Measurements from ENCODE around the gene DEPDC1B.
"Not testable (repeated sequence)": the region's sequence is repeated elsewhere in the genome, so short reads cannot be mapped to it uniquely, and the experiment has no call there.

Gene DEPDC1B

GRCh38 chr5:60724126-60724525 lies 24.2 kb upstream of the DEPDC1B start:
- no peak for DNase-seq (ENCODE audit: insufficient read length, low spot score)
- no peak for FAIRE-seq
- no peak for TF ChIP-seq PAX5 (IDR thresholded peaks at IDR 0.05; ENCODE audit: insufficient read depth, low read length, severe bottlenecking)

- FAIRE-seq (no peak), DNase-seq (ENCODE audit: insufficient read length, low spot score) (no peak)
- TF ChIP-seq POLR2A (IDR thresholded peaks at IDR 0.05; ENCODE audit: low read depth, low read length) (no peak), POU2F2 (IDR thresholded peaks at IDR 0.05; ENCODE audit: low read depth, low read length) (no peak), POLR2AphosphoS5 (IDR thresholded peaks at IDR 0.05; ENCODE audit: low read depth, low read length) (no peak), PAX5 (IDR thresholded peaks at IDR 0.05; ENCODE audit: insufficient read depth, low read length, severe bottlenecking) (no peak), TAF1 (IDR thresholded peaks at IDR 0.05; ENCODE audit: low read depth, low read length) (no peak), SPI1 (IDR thresholded peaks at IDR 0.05; ENCODE audit: low read depth, low read length) (no peak)
Observed at GRCh38 chr5:60722416-60722815, 22.4 kb upstream of the DEPDC1B start.

GRCh38 chr5:60719329-60719728 lies 19.4 kb upstream of the DEPDC1B start:
- DNase-seq (ENCODE audit: insufficient read length, low spot score) (no peak), FAIRE-seq (no peak)
- TF ChIP-seq POLR2A (IDR thresholded peaks at IDR 0.05; ENCODE audit: low read depth, low read length), result no peak

- no peak for DNase-seq (ENCODE audit: insufficient read length, low spot score)
- FAIRE-seq, result no peak
- TF ChIP-seq SPI1 (IDR thresholded peaks at IDR 0.05; ENCODE audit: low read depth, low read length) (no peak), POLR2AphosphoS5 (IDR thresholded peaks at IDR 0.05; ENCODE audit: low read depth, low read length) (no peak), POU2F2 (IDR thresholded peaks at IDR 0.05; ENCODE audit: low read depth, low read length) (no peak), PAX5 (IDR thresholded peaks at IDR 0.05; ENCODE audit: insufficient read depth, low read length, severe bottlenecking) (no peak), TAF1 (IDR thresholded peaks at IDR 0.05; ENCODE audit: low read depth, low read length) (no peak), POLR2A (IDR thresholded peaks at IDR 0.05; ENCODE audit: low read depth, low read length) (no peak)
Observed at GRCh38 chr5:60718166-60718892, 18.4 kb upstream of the DEPDC1B start.

- not testable (repeated sequence) for DNase-seq (ENCODE audit: insufficient read length, low spot score)
Observed at GRCh38 chr5:60715201-60715928, 15.4 kb upstream of the DEPDC1B start.

GRCh38 chr5:60712950-60713349 lies 13.0 kb upstream of the DEPDC1B start:
- DNase-seq (ENCODE audit: insufficient read length, low spot score) (no peak), FAIRE-seq (no peak)
- TF ChIP-seq TAF1 (IDR thresholded peaks at IDR 0.05; ENCODE audit: low read depth, low read length) (no peak), PAX5 (IDR thresholded peaks at IDR 0.05; ENCODE audit: insufficient read depth, low read length, severe bottlenecking) (no peak), POU2F2 (IDR thresholded peaks at IDR 0.05; ENCODE audit: low read depth, low read length) (no peak), POLR2AphosphoS5 (IDR thresholded peaks at IDR 0.05; ENCODE audit: low read depth, low read length) (no peak), SPI1 (IDR thresholded peaks at IDR 0.05; ENCODE audit: low read depth, low read length) (no peak), POLR2A (IDR thresholded peaks at IDR 0.05; ENCODE audit: low read depth, low read length) (no peak)

More at GRCh38 chr5:60715201-60715928, 15.4 kb upstream of the DEPDC1B start:
- FAIRE-seq, result not testable (repeated sequence)

GRCh38 chr5:60711892-60712291 lies 11.9 kb upstream of the DEPDC1B start:
- not testable (repeated sequence) for DNase-seq (ENCODE audit: insufficient read length, low spot score); FAIRE-seq

- FAIRE-seq (no peak), DNase-seq (ENCODE audit: insufficient read length, low spot score) (no peak)
- TF ChIP-seq POLR2A (IDR thresholded peaks at IDR 0.05; ENCODE audit: low read depth, low read length), result no peak
- TF ChIP-seq POU2F2 (IDR thresholded peaks at IDR 0.05; ENCODE audit: low read depth, low read length), result no peak
- no peak for TF ChIP-seq TAF1 (IDR thresholded peaks at IDR 0.05; ENCODE audit: low read depth, low read length)
- TF ChIP-seq PAX5 (IDR thresholded peaks at IDR 0.05; ENCODE audit: insufficient read depth, low read length, severe bottlenecking), result no peak
- TF ChIP-seq POLR2AphosphoS5 (IDR thresholded peaks at IDR 0.05; ENCODE audit: low read depth, low read length), result no peak
- TF ChIP-seq SPI1 (IDR thresholded peaks at IDR 0.05; ENCODE audit: low read depth, low read length), result no peak
Observed at GRCh38 chr5:60710362-60710761, 10.4 kb upstream of the DEPDC1B start.

- FAIRE-seq (no peak), DNase-seq (ENCODE audit: insufficient read length, low spot score) (no peak)
- no peak for TF ChIP-seq SPI1 (IDR thresholded peaks at IDR 0.05; ENCODE audit: low read depth, low read length)
- TF ChIP-seq TAF1 (IDR thresholded peaks at IDR 0.05; ENCODE audit: low read depth, low read length), result no peak
- no peak for TF ChIP-seq PAX5 (IDR thresholded peaks at IDR 0.05; ENCODE audit: insufficient read depth, low read length, severe bottlenecking)
- TF ChIP-seq POU2F2 (IDR thresholded peaks at IDR 0.05; ENCODE audit: low read depth, low read length), result no peak
- no peak for TF ChIP-seq POLR2AphosphoS5 (IDR thresholded peaks at IDR 0.05; ENCODE audit: low read depth, low read length)
- TF ChIP-seq POLR2A (IDR thresholded peaks at IDR 0.05; ENCODE audit: low read depth, low read length), result no peak
Observed at GRCh38 chr5:60705144-60705543, 5.2 kb upstream of the DEPDC1B start.

- no peak for FAIRE-seq
- TF ChIP-seq POU2F2 (IDR thresholded peaks at IDR 0.05; ENCODE audit: low read depth, low read length) (no peak), POLR2A (IDR thresholded peaks at IDR 0.05; ENCODE audit: low read depth, low read length) (no peak), SPI1 (IDR thresholded peaks at IDR 0.05; ENCODE audit: low read depth, low read length) (no peak), POLR2AphosphoS5 (IDR thresholded peaks at IDR 0.05; ENCODE audit: low read depth, low read length) (no peak), PAX5 (IDR thresholded peaks at IDR 0.05; ENCODE audit: insufficient read depth, low read length, severe bottlenecking) (no peak), TAF1 (IDR thresholded peaks at IDR 0.05; ENCODE audit: low read depth, low read length) (no peak)
- no peak for DNase-seq (ENCODE audit: insufficient read length, low spot score)
Observed at GRCh38 chr5:60703944-60704343, 4.0 kb upstream of the DEPDC1B start.
